Mesenchymal stem cell (in vitro differentiated cells and primary cell): ENCODE results near the gene CNPPD1.
A peak's percentile ranks its signal among the peaks of the same experiment; 100 is the strongest.

Experiments used
- DNase-seq: peaks from one replicate; pipeline ENCODE4 v3.0.0-alpha.2; 2013
- H2AFZ ChIP-seq: one replicate; pipeline ENCODE4 v1.6.1; 2013; ENCODE audit warnings: low read depth, mild to moderate bottlenecking, control low read depth, inconsistent platforms, low read length, moderate library complexity
- H2AK5ac ChIP-seq: 2 replicates; pipeline ENCODE4 v1.6.1; 2013; ENCODE audit warnings: low read length, moderate library complexity, mild to moderate bottlenecking, inconsistent platforms; ENCODE audit not compliant: severe bottlenecking
- H2BK120ac ChIP-seq: one replicate; pipeline ENCODE4 v1.6.1; 2013; ENCODE audit warnings: low read depth, mild to moderate bottlenecking, inconsistent platforms, low read length, moderate library complexity
- H2BK12ac ChIP-seq, 2 experiments: one replicate each; pipeline ENCODE4 v1.6.1; 2013; ENCODE audit warnings: inconsistent platforms in 2 of 2, low read length in 2 of 2, mild to moderate bottlenecking in 2 of 2, moderate library complexity in 2 of 2, control low read depth in 1 of 2
- H2BK15ac ChIP-seq: one replicate; pipeline ENCODE4 v1.6.1; 2013; ENCODE audit warnings: mild to moderate bottlenecking, low read depth, inconsistent platforms; ENCODE audit not compliant: poor library complexity, severe bottlenecking
- H2BK5ac ChIP-seq: 2 replicates; pipeline ENCODE4 v1.6.1; 2013; ENCODE audit warnings: low read depth, mild to moderate bottlenecking, low read length, control low read depth, inconsistent platforms; ENCODE audit not compliant: poor library complexity, severe bottlenecking
- H3K14ac ChIP-seq, 2 experiments: one replicate each; pipeline ENCODE4 v1.6.1; 2013; ENCODE audit warnings: inconsistent platforms in 2 of 2, low read length in 2 of 2, control low read depth in 1 of 2, mild to moderate bottlenecking in 1 of 2, moderate library complexity in 1 of 2
- H3K18ac ChIP-seq, 2 experiments: one replicate each; pipeline ENCODE4 v1.6.1; 2013; ENCODE audit warnings: inconsistent platforms in 2 of 2, low read length in 2 of 2, control low read depth in 1 of 2, low read depth in 1 of 2, mild to moderate bottlenecking in 1 of 2
- H3K23ac ChIP-seq, 2 experiments: one replicate each; pipeline ENCODE4 v1.6.1; 2013; ENCODE audit warnings: inconsistent platforms in 2 of 2, low read length in 2 of 2, mild to moderate bottlenecking in 2 of 2, moderate library complexity in 2 of 2, control low read depth in 1 of 2
- H3K27ac ChIP-seq: 2 replicates; pipeline ENCODE4 v1.5.1; 2013; ENCODE audit warnings: mild to moderate bottlenecking, moderate library complexity, low read length, control low read depth, inconsistent platforms; ENCODE audit not compliant: poor library complexity, severe bottlenecking
- H3K27me3 ChIP-seq, 2 experiments: 2 replicates each; pipeline versions ENCODE4 v1.6.1 to v1.7.0; 2013; ENCODE audit warnings: low read length in 2 of 2, mild to moderate bottlenecking in 2 of 2, moderate library complexity in 2 of 2, control low read depth in 1 of 2, inconsistent platforms in 1 of 2; ENCODE audit not compliant: control insufficient read depth in 1 of 2, insufficient read depth in 1 of 2
- H3K36me3 ChIP-seq, 2 experiments: 2 replicates each; pipeline versions ENCODE4 v1.6.1 to v1.7.0; 2013; ENCODE audit warnings: low read length in 2 of 2, control low read depth in 1 of 2, inconsistent platforms in 1 of 2, low read depth in 1 of 2, mild to moderate bottlenecking in 1 of 2; ENCODE audit not compliant: insufficient read depth in 2 of 2, control insufficient read depth in 1 of 2
- H3K4ac ChIP-seq, 2 experiments: one replicate each; pipeline ENCODE4 v1.6.1; 2013; ENCODE audit warnings: inconsistent platforms in 2 of 2, low read length in 2 of 2, mild to moderate bottlenecking in 2 of 2, moderate library complexity in 2 of 2, control low read depth in 1 of 2, low read depth in 1 of 2
- H3K4me1 ChIP-seq: 2 replicates; pipeline ENCODE4 v1.6.1; 2013; ENCODE audit warnings: low read depth, low read length, control low read depth; ENCODE audit not compliant: control insufficient read depth, insufficient read depth
- H3K4me2 ChIP-seq: 2 replicates; pipeline ENCODE4 v1.6.1; 2013; ENCODE audit warnings: low read length, mild to moderate bottlenecking, inconsistent platforms; ENCODE audit not compliant: poor library complexity, severe bottlenecking
- H3K4me3 ChIP-seq, 2 experiments: 2 replicates each; pipeline versions ENCODE4 v1.5.1 to v1.7.0; 2013; ENCODE audit warnings: low read length in 2 of 2, mild to moderate bottlenecking in 2 of 2, control low read depth in 1 of 2, low read depth in 1 of 2; ENCODE audit not compliant: insufficient read depth in 1 of 2
- H3K79me1 ChIP-seq: replicated peaks from 2 replicates; pipeline ENCODE4 v1.6.1; 2013; ENCODE audit warnings: mild to moderate bottlenecking, control low read depth, low read length, inconsistent platforms; ENCODE audit not compliant: poor library complexity, severe bottlenecking
- H3K9ac ChIP-seq: 2 replicates; pipeline ENCODE4 v1.7.0; 2013; ENCODE audit warnings: mild to moderate bottlenecking, low read length, moderate library complexity
- H3K9me3 ChIP-seq: 2 replicates; pipeline ENCODE4 v1.7.0; 2013; ENCODE audit warnings: mild to moderate bottlenecking, low read length; ENCODE audit not compliant: control insufficient read depth
- H4K8ac ChIP-seq: one replicate; pipeline ENCODE4 v1.6.1; 2013; ENCODE audit warnings: inconsistent platforms, mild to moderate bottlenecking, low read length, moderate library complexity
- H4K91ac ChIP-seq: one replicate; pipeline ENCODE4 v1.6.1; 2013; ENCODE audit warnings: mild to moderate bottlenecking, low read length, inconsistent platforms
- WGBS: methylation state at CpG from one replicate; pipeline ENCODE4 v1.1.7; 2013; ENCODE audit warnings: mixed read lengths; 5-methylcytosine and 5-hydroxymethylcytosine counted together

The CNPPD1 gene

GRCh38 chr2:219131744-219132143 is 45.0 kb downstream of the CNPPD1 start:
- 92% methylated on average over 3 of the region's 4 CpGs for WGBS
- Histone ChIP-seq H2BK15ac (no peak overlapping the region), H4K8ac (no peak overlapping the region), H3K27me3 (no peaks in the 10 kb centered on the region), H3K4me2 (no peak overlapping the region), H2AFZ (no peak overlapping the region), H3K36me3 (no peaks in the 10 kb centered on the region), H3K14ac (no peak overlapping the region), H3K18ac (no peak overlapping the region), H4K91ac (no peak overlapping the region), H3K79me1 (peaks cover 1% of the 10 kb centered on the region), H3K9me3 (no peaks in the 10 kb centered on the region), H3K9ac (no peak overlapping the region), H3K23ac (no peak overlapping the region), H2BK12ac (no peak overlapping the region), H3K4ac (no peak overlapping the region), H3K4me3 (no peak overlapping the region), H2AK5ac (no peak overlapping the region), H3K27ac (no peak overlapping the region), H2BK120ac (no peak overlapping the region), H2BK5ac (no peak overlapping the region), H3K4me1 (no peaks in the 10 kb centered on the region)
- DNase-seq, result no peak

- H3K14ac ChIP-seq, result no peak overlapping the region
- no peak overlapping the region for H4K8ac ChIP-seq
- H4K91ac ChIP-seq, result no peak overlapping the region
- H2AK5ac ChIP-seq, result no peak overlapping the region
- no peak overlapping the region for H3K23ac ChIP-seq
- H2BK15ac ChIP-seq, result no peak overlapping the region
- H3K4me2 ChIP-seq, result no peak overlapping the region
- H3K4me1 ChIP-seq, result no peaks in the 10 kb centered on the region
- no peak overlapping the region for H2BK120ac ChIP-seq
- no peak overlapping the region for H3K4me3 ChIP-seq
- peaks cover 1% of the 10 kb centered on the region for H3K79me1 ChIP-seq
- no peak overlapping the region for H3K18ac ChIP-seq
- no peak overlapping the region for H2BK12ac ChIP-seq
- H2AFZ ChIP-seq, result no peak overlapping the region
- H3K9me3 ChIP-seq, result no peaks in the 10 kb centered on the region
- no peak overlapping the region for H3K9ac ChIP-seq
- no peak overlapping the region for H3K27ac ChIP-seq
- H3K27me3 ChIP-seq, result no peaks in the 10 kb centered on the region
- H3K36me3 ChIP-seq, result no peaks in the 10 kb centered on the region
- no peak for DNase-seq
- 97% methylated on average over 3 of the region's 3 CpGs for WGBS
- no peak overlapping the region for H3K4ac ChIP-seq
- no peak overlapping the region for H2BK5ac ChIP-seq
Measured at GRCh38 chr2:219131327-219131726, 45.4 kb downstream of the CNPPD1 start.

GRCh38 chr2:219129589-219129988 is 47.1 kb downstream of the CNPPD1 start:
- Histone ChIP-seq H3K23ac (no peak overlapping the region), H3K4me1 (peaks cover 8% of the 10 kb centered on the region), H2BK15ac (no peak overlapping the region), H3K27ac (no peak overlapping the region), H2BK12ac (no peak overlapping the region), H2BK5ac (no peak overlapping the region), H4K91ac (peak overlapping the region; percentile 80), H4K8ac (no peak overlapping the region), H3K4me2 (no peak overlapping the region), H3K14ac (no peak overlapping the region), H2BK120ac (no peak overlapping the region), H3K4ac (no peak overlapping the region), H3K4me3 (no peak overlapping the region), H3K18ac (no peak overlapping the region), H3K79me1 (peaks cover 1% of the 10 kb centered on the region), H3K9me3 (no peaks in the 10 kb centered on the region), H2AK5ac (no peak overlapping the region), H3K9ac (no peak overlapping the region), H2AFZ (no peak overlapping the region), H3K36me3 (no peaks in the 10 kb centered on the region), H3K27me3 (no peaks in the 10 kb centered on the region)
- WGBS, result 98% methylated on average over 14 of the region's 16 CpGs
- DNase-seq, result no peak

GRCh38 chr2:219128396-219128795 is 48.3 kb downstream of the CNPPD1 start:
- Histone ChIP-seq H3K14ac (no peak overlapping the region), H3K9me3 (no peaks in the 10 kb centered on the region), H2BK120ac (no peak overlapping the region), H2BK15ac (no peak overlapping the region), H3K27me3 (no peaks in the 10 kb centered on the region), H4K8ac (no peak overlapping the region), H2BK12ac (no peak overlapping the region), H4K91ac (no peak overlapping the region), H3K9ac (no peak overlapping the region), H2BK5ac (no peak overlapping the region), H3K79me1 (peaks cover 3% of the 10 kb centered on the region), H3K4me2 (no peak overlapping the region), H3K4me1 (peaks cover 11% of the 10 kb centered on the region), H2AFZ (no peak overlapping the region), H3K23ac (no peak overlapping the region), H2AK5ac (no peak overlapping the region), H3K27ac (no peak overlapping the region), H3K18ac (no peak overlapping the region), H3K36me3 (no peaks in the 10 kb centered on the region), H3K4me3 (no peak overlapping the region), H3K4ac (no peak overlapping the region)
- no peak for DNase-seq
- 72% methylated on average over 7 of the region's 7 CpGs for WGBS
